GM21717 (cell line): ENCODE data around the gene RPGRIP1L.
A peak's percentile ranks its signal among the peaks of the same experiment; 100 is the strongest.

Experiments
- ATAC-seq: cut with Tn5 transposase; IDR thresholded peaks from one replicate; pipeline ENCODE4 v1.9.1; 2021; ENCODE audit warnings: mild to moderate bottlenecking, moderate library complexity; ENCODE audit not compliant: unreplicated experiment

The RPGRIP1L gene

DNA sequence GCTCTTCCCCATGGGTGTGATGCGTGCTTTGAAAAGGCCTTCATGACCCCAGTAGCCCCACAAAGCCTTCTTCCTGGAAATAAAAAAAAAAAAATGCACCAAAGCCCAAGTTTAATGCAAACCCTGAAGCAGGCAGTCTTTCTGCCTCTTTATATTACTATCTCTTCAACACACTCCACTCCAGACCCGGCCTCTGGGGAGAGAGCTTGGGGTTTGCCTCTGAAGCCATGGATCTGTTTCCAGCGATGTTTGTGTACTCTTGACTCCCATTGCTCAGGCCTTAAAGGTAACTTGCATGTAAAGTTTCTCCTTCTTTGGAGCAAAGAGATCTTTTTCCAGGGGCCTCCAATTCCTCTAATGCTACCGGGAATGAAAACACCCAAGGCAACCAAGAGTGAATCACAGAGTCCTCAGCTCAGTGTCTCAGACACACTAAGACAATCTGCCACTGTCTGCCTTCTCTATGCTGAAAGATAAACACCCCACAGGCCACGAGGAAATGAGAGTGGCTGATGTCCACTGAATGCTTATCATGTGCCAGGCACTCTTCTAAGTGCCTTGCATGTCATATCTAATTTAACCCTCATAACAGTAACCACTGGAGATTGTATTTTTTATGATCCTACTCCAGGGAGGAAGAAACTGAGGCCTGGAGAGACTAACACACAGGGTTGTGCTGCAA, 144.2 kb downstream of the RPGRIP1L start:
- no peak for ATAC-seq

DNA sequence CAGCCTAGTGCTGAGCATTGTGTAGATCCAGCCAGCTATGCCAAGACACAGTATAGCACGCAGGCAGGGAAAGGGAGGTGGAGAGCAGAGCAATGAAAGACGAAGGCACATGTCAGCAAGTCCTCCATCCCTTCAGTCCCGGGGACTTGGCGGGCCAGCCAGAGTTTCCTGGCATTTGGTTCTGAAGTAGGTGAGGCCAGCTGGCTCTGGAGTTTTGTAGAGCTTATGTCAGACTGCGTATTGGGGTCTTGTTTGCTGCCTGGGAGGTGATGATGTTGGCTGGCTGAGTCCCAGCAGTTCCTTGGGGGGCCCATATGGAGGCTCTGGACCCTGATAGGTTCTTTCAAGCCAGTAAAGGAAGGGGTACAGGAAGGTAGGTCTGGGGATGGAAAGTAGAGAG, 144.9 kb downstream of the RPGRIP1L start:
- ATAC-seq: no peak

- no peak for ATAC-seq
Measured at GRCh38 chr16:53556521-53556920, 147.1 kb downstream of the RPGRIP1L start.

- ATAC-seq: peak; percentile 78
Measured at GRCh38 chr16:53549970-53550690, 153.5 kb downstream of the RPGRIP1L start.
